Measurements from ENCODE around the gene DSCAML1.

DSCAML1 gene

GRCh38 chr11:117378976-117379865 is 417.8 kb downstream of the DSCAML1 start:
- no peaks in the 10 kb centered on the region for H3K27me3 ChIP-seq (ENCODE audit: control insufficient read depth, insufficient read depth, low read length)
- no peak overlapping the region for H3K4me2 ChIP-seq (ENCODE audit: low read length)
- peaks cover 75% of the 10 kb centered on the region for H3K36me3 ChIP-seq (ENCODE audit: insufficient read depth, low read length)
- no peak overlapping the region for H3K4me3 ChIP-seq (ENCODE audit: low read length)
- no peak overlapping the region for H3K9ac ChIP-seq (ENCODE audit: low read depth, low read length)
- peaks cover 9% of the 10 kb centered on the region for H3K4me1 ChIP-seq (ENCODE audit: control insufficient read depth, insufficient read depth, low read length)
- no peaks in the 10 kb centered on the region for H3K9me3 ChIP-seq (replicated peaks; ENCODE audit: low read length)
